Adrenal gland (tissue), 5 donors: ENCODE measurements around the gene ANK3.

Source experiments
- POLR2A ChIP-seq, 2 donors: fragments of 450-650 bp; IDR thresholded peaks; one replicate each; pipeline ENCODE4 v1.6.1; 2017; ENCODE audit warnings: antibody characterized with exemption in 2 of 2, mild to moderate bottlenecking in 2 of 2, moderate library complexity in 1 of 2
- TF ChIP-seq, protein P1 (sequence below), 6 experiments: fragments of 450-650 bp in 4 of 6; fragments of 200-600 bp in 2 of 6; sonication (generic) in 1 of 6; IDR thresholded peaks; 1 replicate in 5 of 6; 2 replicates in 1 of 6; pipeline versions ENCODE4 v1.5.1 to v1.8.0; 2016 to 2021; ENCODE audit warnings: antibody characterized with exemption in 6 of 6, mild to moderate bottlenecking in 2 of 6, moderate library complexity in 1 of 6
- donor health status: DM: no; HTN: no; CAD: no.

DNA sequence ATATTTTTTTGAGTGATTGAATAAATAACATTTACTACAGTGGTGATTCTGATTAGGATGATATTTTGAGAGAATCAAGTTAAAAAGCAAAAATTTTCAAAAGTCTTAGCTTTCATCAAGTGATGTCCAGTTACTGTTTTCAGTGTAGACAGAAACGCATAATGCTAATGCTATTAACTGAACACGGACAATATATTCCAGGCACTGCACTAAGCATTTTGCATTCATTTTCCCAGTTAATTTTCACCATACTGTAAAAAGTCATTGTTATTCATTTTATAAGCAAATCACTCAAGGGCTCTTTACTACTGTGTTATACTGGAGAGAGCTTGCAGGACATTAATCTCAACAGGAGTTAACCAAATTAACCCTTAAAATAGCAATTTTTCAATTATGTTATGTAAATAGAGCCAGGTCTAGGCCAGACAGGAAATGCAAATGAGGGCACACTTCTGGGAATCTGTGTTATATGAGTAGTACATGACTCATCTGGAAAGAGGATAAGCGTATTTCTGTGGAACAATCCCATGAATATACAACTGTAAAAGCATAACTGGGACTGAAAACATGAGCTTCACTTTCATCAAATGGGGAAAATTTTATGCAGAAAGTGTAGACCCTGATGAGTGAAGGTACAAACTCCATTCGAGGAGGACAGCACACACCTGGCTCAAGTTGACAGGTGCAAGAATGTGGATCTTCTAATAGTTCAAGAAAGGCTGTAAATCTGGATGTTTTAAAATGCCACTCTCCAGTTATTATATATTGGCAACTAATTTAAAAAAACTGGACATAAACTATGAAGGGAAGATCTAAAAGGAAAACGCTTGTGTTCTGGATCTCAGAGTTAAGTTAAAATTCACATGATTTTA is 75.4 kb downstream of the ANK3 start:
- TF ChIP-seq, protein P1, sequence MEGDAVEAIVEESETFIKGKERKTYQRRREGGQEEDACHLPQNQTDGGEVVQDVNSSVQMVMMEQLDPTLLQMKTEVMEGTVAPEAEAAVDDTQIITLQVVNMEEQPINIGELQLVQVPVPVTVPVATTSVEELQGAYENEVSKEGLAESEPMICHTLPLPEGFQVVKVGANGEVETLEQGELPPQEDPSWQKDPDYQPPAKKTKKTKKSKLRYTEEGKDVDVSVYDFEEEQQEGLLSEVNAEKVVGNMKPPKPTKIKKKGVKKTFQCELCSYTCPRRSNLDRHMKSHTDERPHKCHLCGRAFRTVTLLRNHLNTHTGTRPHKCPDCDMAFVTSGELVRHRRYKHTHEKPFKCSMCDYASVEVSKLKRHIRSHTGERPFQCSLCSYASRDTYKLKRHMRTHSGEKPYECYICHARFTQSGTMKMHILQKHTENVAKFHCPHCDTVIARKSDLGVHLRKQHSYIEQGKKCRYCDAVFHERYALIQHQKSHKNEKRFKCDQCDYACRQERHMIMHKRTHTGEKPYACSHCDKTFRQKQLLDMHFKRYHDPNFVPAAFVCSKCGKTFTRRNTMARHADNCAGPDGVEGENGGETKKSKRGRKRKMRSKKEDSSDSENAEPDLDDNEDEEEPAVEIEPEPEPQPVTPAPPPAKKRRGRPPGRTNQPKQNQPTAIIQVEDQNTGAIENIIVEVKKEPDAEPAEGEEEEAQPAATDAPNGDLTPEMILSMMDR (IDR thresholded peaks at IDR 0.05): no peak
- no peak for TF ChIP-seq POLR2A (IDR thresholded peaks at IDR 0.05)
